HG03196 (cell line): ENCODE measurements around the gene RASSF4.

Experiments used
- ATAC-seq: cut with Tn5 transposase; IDR thresholded peaks from one replicate; pipeline ENCODE4 v1.9.1; 2021; ENCODE audit not compliant: unreplicated experiment

Gene RASSF4

GRCh38 chr10:44959247-44960087 is at the start of gene RASSF4:
TSS of gene RASSF4 (plus strand) at chr10:44959802. CDS start at chr10:44970203, 10,401 bp downstream.
- ATAC-seq: peak; percentile 92

- no peak for ATAC-seq
These were observed 49.7 kb upstream of the RASSF4 start for GRCh38 chr10:44909910-44910309.

GRCh38 chr10:44910602-44911001 is 49.0 kb upstream of the RASSF4 start:
- ATAC-seq: no peak

- ATAC-seq: no peak
These were observed 48.5 kb upstream of the RASSF4 start, which contains the start of gene TMEM72 for GRCh38 chr10:44911081-44911540. TSS of gene TMEM72 (plus strand) at chr10:44911337. CDS start at chr10:44911513, 176 bp downstream.

GRCh38 chr10:44911951-44912350 is 47.7 kb upstream of the RASSF4 start:
- ATAC-seq: no peak

GRCh38 chr10:44913350-44914081 is 46.1 kb upstream of the RASSF4 start:
- no peak for ATAC-seq

- no peak for ATAC-seq
These were observed 44.7 kb upstream of the RASSF4 start for GRCh38 chr10:44914891-44915290.

- no peak for ATAC-seq
These were observed 43.2 kb upstream of the RASSF4 start for GRCh38 chr10:44916429-44916828.

GRCh38 chr10:44917848-44918247 is 41.8 kb upstream of the RASSF4 start:
- ATAC-seq: no peak

- ATAC-seq: no peak
These were observed 39.4 kb upstream of the RASSF4 start for GRCh38 chr10:44920252-44920651.

- no peak for ATAC-seq
These were observed 38.5 kb upstream of the RASSF4 start for GRCh38 chr10:44921061-44921460.

GRCh38 chr10:44921506-44921905 is 38.1 kb upstream of the RASSF4 start:
- no peak for ATAC-seq

- ATAC-seq: no peak
These were observed 37.6 kb upstream of the RASSF4 start for GRCh38 chr10:44922021-44922420.

GRCh38 chr10:44922796-44923545 is 36.6 kb upstream of the RASSF4 start:
- ATAC-seq: no peak

GRCh38 chr10:44923611-44924010 is 36.0 kb upstream of the RASSF4 start:
- no peak for ATAC-seq

- no peak for ATAC-seq
These were observed 35.2 kb upstream of the RASSF4 start for GRCh38 chr10:44924261-44925040.

GRCh38 chr10:44925224-44925623 is 34.4 kb upstream of the RASSF4 start:
- ATAC-seq: no peak

GRCh38 chr10:44925811-44926750 is 33.5 kb upstream of the RASSF4 start:
- ATAC-seq: no peak

GRCh38 chr10:44926751-44927351 is 32.8 kb upstream of the RASSF4 start:
- ATAC-seq: no peak
